Kidney (tissue), 14 donors: ENCODE results near the gene ADSS1. TPM values are rescaled to one million over a fixed set of nuclear protein-coding genes. Genes with fewer than 3 reads are reported as not detected.

Experiments
- DNase-seq, 5 donors: peaks; one replicate each; pipeline ENCODE4 v3.0.0-alpha.2; 2013 to 2020
- FAIRE-seq: peaks from 2 replicates; lab custom pipeline; 2012; peaks lifted over from hg19 to GRCh38; lab: Jason Lieb, UNC
- H3K27ac ChIP-seq, 2 donors: one replicate each; pipeline ENCODE4 v1.7.0; 2013; ENCODE audit warnings: low read depth in 2 of 2, low read length in 2 of 2, inconsistent platforms in 1 of 2
- H3K27me3 ChIP-seq: one replicate; pipeline ENCODE4 v1.7.1; 2013; ENCODE audit warnings: low read length, inconsistent platforms; ENCODE audit not compliant: control insufficient read depth, insufficient read depth
- H3K36me3 ChIP-seq, 3 donors: one replicate each; pipeline versions ENCODE4 v1.7.0 to v1.7.1; 2013; ENCODE audit warnings: low read length in 3 of 3, control low read depth in 1 of 3, inconsistent platforms in 1 of 3; ENCODE audit not compliant: insufficient read depth in 3 of 3, control insufficient read depth in 2 of 3
- H3K4me1 ChIP-seq, 3 donors: one replicate each; pipeline versions ENCODE4 v1.7.0 to v1.7.1; 2013; ENCODE audit warnings: low read length in 3 of 3, inconsistent platforms in 1 of 3, low read depth in 1 of 3; ENCODE audit not compliant: control insufficient read depth in 2 of 3, insufficient read depth in 2 of 3
- H3K4me3 ChIP-seq, 3 donors: one replicate each; pipeline versions ENCODE4 v1.7.0 to v1.8.1; 2013; ENCODE audit warnings: low read length in 3 of 3, control low read depth in 1 of 3, inconsistent platforms in 1 of 3
- H3K9ac ChIP-seq, 3 donors: one replicate each; pipeline versions ENCODE4 v1.7.0 to v1.7.1; 2013; ENCODE audit warnings: low read length in 3 of 3, control low read depth in 1 of 3, inconsistent platforms in 1 of 3
- H3K9me3 ChIP-seq, 3 donors: one replicate each; pipeline versions ENCODE4 v1.7.0 to v1.7.1; 2013; ENCODE audit warnings: low read length in 3 of 3, control low read depth in 1 of 3, inconsistent platforms in 1 of 3; ENCODE audit not compliant: control insufficient read depth in 2 of 3, insufficient read depth in 1 of 3
- intact Hi-C: fragments of 100-400 bp; cut with DNase I; formaldehyde crosslinking; loops from one replicate; pipeline ENCODE4 v1.11.1; 2022
- polyA plus RNA-seq: library from polyadenylated mRNA; stranded (reverse); fragments of 350-450 nt; fragmentation: Illumina TruSeq; extraction: RNeasy Lipid Tissue Mini Kit (QIAGEN cat#74804); gene quantifications from one replicate; pipeline ENCODE4 v1.2.3, GENCODE V29; 2014; ENCODE audit warnings: low read depth, low replicate concordance; ENCODE audit not compliant: insufficient read depth
- total RNA-seq: library from RNA; stranded (reverse); fragmentation: NEBNext Ultra II Directional; extraction: Animal tissue kit (Norgen Biotek cat#: 25700); gene quantifications from one replicate; pipeline ENCODE4 v1.2.1, GENCODE V29; 2021
- TF ChIP-seq, protein P1 (sequence below): IDR thresholded peaks from 3 replicates; pipeline ENCODE4 v1.5.1; 2012; ENCODE audit warnings: mild to moderate bottlenecking, moderate library complexity, borderline replicate concordance; ENCODE audit not compliant: insufficient read depth; ENCODE audit errors: extremely low read depth
- donor health status: control.
- donor health status: control.
- donor health status: control.
- donor health status: control.
- donor health status: control.
- donor health status: DM: yes; HTN: yes; CAD: no.
- donor health status: Normal renal cell carcinoma (clear cell type).

The ADSS1 gene
- total and polyA plus RNA-seq, 2 donors from 2014 or later, result 7.5 to 16.5 TPM

- peaks cover 0 to 2% (median 0%) of the 10 kb centered on the region in 3 donors for H3K36me3 ChIP-seq
- H3K4me1 ChIP-seq, result no peaks in the 10 kb centered on the region
- DNase-seq, result no peak
Observed at GRCh38 chr14:104781271-104782077, 57.4 kb downstream of the ADSS1 start.

DNA sequence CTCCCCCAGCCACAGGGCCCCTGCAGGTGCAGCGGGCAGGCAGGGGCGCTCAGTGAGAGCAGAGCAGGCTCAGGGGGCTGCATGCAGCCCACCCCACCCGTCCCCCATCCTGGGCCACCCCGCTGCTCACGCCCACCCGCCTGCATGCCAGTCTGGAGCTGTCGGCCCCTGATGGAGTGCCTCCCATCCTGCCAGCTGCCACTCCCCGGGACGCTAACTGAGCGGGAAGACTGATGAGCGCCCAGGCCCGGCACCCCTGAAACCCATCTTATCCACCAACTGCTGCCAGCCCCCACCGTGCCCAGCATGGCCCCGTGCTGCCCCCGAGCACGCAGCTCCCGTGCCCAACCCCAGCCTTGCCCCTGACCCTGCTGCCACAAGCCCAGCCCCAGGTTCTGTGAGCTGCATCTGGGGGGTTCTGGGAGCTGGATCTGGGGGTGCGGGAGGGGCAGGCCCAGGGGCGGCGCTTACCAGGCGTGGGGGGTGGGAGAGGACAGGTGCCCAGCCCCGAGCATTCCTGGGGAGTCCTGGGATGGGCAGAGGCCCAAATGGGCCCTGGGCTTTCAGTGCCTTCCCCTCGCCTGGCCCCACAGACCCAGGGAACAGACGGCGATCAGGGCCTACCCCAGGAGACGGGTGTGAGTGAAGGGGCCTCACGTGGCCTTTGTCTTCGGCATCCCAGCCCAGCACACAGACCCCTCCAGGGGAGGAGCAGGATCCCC lies 58.2 kb downstream of the ADSS1 start:
- Histone ChIP-seq H3K36me3 (peaks cover 0 to 2% (median 0%) of the 10 kb centered on the region in 3 donors), H3K4me1 (no peaks in the 10 kb centered on the region), H3K27me3 (no peaks in the 10 kb centered on the region), H3K4me3 (no peak overlapping the region), H3K9me3 (no peaks in the 10 kb centered on the region), H3K9ac (no peak overlapping the region), H3K27ac (no peak overlapping the region)
- TF ChIP-seq, protein P1, sequence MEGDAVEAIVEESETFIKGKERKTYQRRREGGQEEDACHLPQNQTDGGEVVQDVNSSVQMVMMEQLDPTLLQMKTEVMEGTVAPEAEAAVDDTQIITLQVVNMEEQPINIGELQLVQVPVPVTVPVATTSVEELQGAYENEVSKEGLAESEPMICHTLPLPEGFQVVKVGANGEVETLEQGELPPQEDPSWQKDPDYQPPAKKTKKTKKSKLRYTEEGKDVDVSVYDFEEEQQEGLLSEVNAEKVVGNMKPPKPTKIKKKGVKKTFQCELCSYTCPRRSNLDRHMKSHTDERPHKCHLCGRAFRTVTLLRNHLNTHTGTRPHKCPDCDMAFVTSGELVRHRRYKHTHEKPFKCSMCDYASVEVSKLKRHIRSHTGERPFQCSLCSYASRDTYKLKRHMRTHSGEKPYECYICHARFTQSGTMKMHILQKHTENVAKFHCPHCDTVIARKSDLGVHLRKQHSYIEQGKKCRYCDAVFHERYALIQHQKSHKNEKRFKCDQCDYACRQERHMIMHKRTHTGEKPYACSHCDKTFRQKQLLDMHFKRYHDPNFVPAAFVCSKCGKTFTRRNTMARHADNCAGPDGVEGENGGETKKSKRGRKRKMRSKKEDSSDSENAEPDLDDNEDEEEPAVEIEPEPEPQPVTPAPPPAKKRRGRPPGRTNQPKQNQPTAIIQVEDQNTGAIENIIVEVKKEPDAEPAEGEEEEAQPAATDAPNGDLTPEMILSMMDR, result no peak
- FAIRE-seq (no peak), DNase-seq (no peak)
- intact Hi-C loops, result no loop called here

More at GRCh38 chr14:104781271-104782077, 57.4 kb downstream of the ADSS1 start:
- H3K27me3 ChIP-seq, result no peaks in the 10 kb centered on the region
- intact Hi-C loops, result no loop called here
- FAIRE-seq, result no peak
- no peak overlapping the region for H3K4me3 ChIP-seq
- H3K9ac ChIP-seq, result no peak overlapping the region
- no peak overlapping the region for H3K27ac ChIP-seq
- TF ChIP-seq, protein P1, result no peak
- no peaks in the 10 kb centered on the region for H3K9me3 ChIP-seq

DNA sequence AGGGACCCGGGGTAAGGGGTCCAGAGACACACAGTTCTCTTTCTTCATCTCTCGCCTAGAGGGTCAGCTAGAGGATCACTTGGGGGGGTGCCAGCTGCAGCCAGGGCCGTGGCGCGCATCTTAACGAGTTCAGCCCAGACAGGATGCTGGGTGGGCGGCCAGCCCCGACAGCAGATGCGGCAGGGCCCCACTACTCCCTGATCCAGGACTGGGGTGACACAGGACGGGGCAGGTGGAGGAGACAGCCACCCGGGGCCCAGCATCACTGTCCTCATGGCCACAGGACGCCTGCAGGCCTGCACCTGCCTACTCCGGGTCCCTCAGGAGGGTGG lies 58.7 kb downstream of the ADSS1 start:
- no peak overlapping the region for H3K9ac ChIP-seq
- TF ChIP-seq, protein P1, result no peak
- no peak for DNase-seq
- no peaks in the 10 kb centered on the region for H3K27me3 ChIP-seq
- no peaks in the 10 kb centered on the region for H3K4me1 ChIP-seq
- H3K27ac ChIP-seq, result no peak overlapping the region
- FAIRE-seq, result no peak
- H3K36me3 ChIP-seq, result peaks cover 0 to 2% (median 0%) of the 10 kb centered on the region in 3 donors
- H3K9me3 ChIP-seq, result no peaks in the 10 kb centered on the region
- no peak overlapping the region for H3K4me3 ChIP-seq
- intact Hi-C loops, result no loop called here
